GM21515 (cell line): Measurements from ENCODE around the gene TEX30.
A peak's percentile ranks its signal among the peaks of the same experiment; 100 is the strongest.
"Not testable (repeated sequence)": the region's sequence is repeated elsewhere in the genome, so short reads cannot be mapped to it uniquely, and the experiment has no call there.

Experiments used
- ATAC-seq: cut with Tn5 transposase; IDR thresholded peaks from one replicate; pipeline ENCODE4 v1.9.1; 2021; ENCODE audit not compliant: unreplicated experiment

The TEX30 gene

GRCh38 chr13:102773441-102774213 is at the start of gene TEX30:
TEX30 (minus strand) TSS chr13:102773786; CDS start chr13:102770026, 3,760 bp downstream.
- peak; percentile 95 for ATAC-seq

DNA sequence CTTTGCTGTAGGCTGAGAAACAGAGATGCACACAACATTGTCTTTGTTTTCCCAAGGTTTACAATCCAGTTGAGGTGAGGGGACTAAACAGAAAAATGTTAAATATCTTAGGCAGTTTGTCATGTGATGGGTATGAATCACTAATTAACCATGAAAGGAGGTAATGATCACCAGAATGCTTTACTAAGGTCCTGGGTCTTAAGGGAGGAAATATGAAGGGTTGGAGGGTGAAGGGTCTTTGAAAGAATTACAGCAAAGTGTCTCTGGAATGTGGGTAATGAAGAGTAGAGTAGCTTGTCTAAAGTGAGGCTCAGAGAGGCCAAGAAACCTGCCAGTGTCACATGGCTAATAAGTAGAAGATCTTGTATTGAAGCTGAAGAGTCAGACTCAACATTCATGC is 44.3 kb upstream of the TEX30 start:
- ATAC-seq = no peak

GRCh38 chr13:102817241-102817640 is 43.7 kb upstream of the TEX30 start:
- no peak for ATAC-seq

DNA sequence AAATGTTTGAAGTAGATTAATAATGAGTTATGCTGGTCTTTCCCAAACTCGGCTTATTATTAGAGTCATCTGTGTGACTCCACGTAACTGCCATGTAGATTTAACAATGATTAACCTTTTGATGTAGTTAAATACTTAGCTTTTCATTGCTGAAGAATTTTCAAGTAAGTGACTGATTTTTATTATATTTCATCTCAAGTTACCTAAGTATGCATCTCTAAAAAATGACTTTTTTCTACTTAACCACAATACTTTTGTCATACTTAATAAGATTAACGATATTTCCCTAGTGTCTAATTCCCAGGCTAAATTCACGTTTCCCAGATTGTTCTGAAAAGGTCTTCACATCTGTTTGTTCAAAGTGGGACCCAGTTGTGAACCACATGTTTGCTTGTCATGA is 43.1 kb upstream of the TEX30 start:
- ATAC-seq = no peak

DNA sequence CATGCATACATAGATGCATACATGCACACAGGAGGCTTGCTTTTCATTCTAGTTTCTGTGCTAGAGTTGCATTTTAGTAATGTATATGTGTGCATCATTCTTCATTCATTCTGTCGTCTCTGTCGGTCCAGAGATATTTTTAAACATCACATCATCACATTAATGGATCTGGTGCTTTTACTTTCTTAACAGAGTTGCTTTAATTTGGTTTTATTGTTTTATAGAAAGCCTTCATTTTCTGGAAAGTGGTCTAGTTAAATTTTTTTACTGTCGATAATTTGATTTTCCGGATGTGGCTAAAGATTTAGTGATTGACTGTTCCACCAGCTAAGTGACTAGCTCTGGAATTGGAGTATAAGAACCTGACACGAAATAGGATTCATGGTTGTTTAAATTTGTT is 42.2 kb upstream of the TEX30 start:
- ATAC-seq = no peak

GRCh38 chr13:102814793-102815192 is 41.2 kb upstream of the TEX30 start:
- no peak for ATAC-seq

- no peak for ATAC-seq
Observed at GRCh38 chr13:102814025-102814607, 40.5 kb upstream of the TEX30 start.

DNA sequence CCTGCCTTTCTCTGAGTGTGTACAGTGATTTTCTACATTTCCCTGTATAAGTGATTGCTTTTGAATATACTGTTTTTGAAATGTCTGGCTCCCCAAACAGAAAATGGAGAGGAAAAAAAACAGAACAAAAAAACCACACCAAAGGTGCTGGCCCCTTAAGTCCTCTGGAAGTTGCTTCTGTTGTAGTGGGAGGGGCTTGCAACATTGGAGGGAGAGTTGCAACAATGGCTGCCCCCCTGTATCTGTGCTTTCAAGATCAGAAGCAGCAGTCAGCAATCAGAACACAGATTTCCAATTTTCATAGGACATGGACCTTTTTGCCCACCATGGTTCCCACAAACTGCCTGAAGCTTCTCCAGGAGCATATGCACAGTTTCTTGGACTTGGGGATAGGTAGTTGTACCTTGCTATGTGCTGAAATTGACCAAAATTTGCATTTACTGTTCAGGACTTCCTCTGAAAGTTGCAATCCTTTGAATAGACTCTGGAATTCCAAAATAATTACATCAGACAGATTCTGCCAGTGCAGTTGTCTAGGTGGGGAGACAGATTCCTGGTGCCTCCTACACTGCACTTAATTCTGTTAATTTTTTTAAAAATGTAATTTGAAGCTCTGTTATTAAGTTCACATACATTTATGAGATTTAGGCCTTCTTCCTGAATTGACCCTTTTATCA is 39.2 kb upstream of the TEX30 start:
- ATAC-seq = no peak

DNA sequence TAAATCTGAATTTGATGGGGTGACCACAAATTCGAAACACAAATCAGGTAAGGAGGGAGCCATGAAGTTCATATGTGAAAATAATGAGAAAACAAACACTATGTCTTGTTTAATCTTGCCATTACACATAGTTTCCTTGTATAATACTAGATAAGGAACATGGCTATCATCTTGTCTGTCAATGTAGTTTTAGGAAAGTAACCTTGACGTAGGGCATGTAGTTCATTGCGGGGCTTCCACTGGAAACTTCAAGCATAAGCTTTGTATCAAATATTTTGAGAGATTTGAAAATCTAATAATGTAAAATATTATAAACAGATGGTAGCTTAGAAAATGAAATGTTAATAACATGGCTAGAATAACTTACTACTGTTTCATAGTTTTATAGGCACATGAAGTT is 34.1 kb upstream of the TEX30 start:
- no peak for ATAC-seq

- ATAC-seq = no peak
Observed at GRCh38 chr13:102805680-102806079, 32.1 kb upstream of the TEX30 start.

- peak; percentile 79 for ATAC-seq
Observed at GRCh38 chr13:102800145-102801041, 26.8 kb upstream of the TEX30 start.

DNA sequence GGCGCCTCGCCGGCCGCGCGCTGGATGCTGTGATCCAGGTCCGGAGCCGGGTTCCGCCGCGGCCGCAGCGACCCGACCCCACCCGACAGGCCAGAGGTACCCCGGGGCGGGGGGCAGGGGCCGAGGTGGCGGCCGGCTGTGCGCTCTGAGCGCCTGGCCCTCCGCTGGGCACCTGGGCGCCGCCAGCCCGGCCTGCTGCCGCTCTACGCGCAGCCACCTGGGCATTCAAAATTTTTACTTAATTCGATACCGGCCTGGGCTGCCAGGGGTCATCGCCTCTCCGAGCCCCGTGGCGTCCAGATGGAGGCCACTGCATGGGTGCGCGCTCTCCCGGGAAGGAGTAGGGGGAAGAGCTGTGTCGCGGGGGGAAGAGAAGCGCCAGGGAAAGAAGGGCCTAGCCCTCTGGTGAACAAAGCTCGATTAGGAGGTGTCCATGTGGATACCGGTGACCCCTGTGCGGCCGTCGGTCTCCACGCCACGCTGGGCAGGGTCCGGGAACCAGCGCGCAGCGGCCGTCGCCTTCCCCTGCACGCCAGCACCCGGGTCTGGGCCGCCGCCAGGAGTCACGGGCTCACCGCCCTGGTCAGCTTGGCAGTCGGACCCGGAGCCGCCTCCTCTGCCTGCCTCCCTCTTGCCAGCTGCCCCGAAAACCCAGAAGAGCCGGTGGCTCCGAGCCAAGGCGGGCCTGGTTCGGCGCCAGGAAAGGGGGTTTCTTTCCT is 26.0 kb upstream of the TEX30 start:
- peak; percentile 9 for ATAC-seq

- ATAC-seq = peak; percentile 85
Observed at GRCh38 chr13:102798581-102799425, 25.2 kb upstream of the TEX30 start, which contains the start of the genes BIVM and POGLUT2. BIVM (plus strand) TSS chr13:102799119; CDS start chr13:102807268, 8,149 bp downstream. POGLUT2 (minus strand) TSS chr13:102798976; CDS start chr13:102798670, 306 bp downstream.

DNA sequence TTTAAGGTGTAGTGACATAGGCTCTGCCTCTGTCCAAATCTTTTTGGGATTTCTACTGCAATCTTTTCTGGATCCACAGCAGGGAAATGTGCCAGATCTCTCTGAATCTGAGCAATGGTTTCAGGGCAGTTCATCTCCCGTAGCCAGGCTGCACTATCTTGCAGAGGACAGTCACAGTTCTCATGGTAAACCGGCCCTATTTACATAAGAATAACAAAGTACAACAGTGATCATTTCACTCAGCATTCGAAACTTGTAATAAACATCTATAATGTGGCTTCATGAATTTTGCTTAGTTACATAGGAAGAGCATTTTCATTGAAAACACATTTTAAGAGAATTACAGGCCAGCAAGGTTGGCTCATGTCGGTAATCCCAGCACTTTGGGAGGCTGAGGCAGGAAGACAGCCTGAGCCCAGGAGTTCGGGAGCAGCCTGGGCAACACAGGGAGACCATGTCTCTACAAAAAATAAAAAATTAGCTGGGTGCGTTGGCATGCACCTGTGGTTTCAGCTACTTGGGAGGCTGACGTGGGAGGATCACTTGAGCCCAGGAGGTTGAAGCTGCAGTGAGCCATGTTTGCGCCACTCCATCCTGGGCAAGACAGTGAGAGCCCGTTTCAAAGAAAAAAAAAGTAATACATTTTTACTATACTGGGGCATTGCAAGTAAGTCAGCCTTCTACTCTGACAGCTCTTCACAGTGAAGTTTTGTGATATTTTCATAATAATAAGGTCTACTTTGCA is 20.2 kb upstream of the TEX30 start:
- ATAC-seq = no peak

- no peak for ATAC-seq
Observed at GRCh38 chr13:102792396-102792795, 18.8 kb upstream of the TEX30 start.

- ATAC-seq = no peak
Observed at GRCh38 chr13:102788683-102789082, 15.1 kb upstream of the TEX30 start.

DNA sequence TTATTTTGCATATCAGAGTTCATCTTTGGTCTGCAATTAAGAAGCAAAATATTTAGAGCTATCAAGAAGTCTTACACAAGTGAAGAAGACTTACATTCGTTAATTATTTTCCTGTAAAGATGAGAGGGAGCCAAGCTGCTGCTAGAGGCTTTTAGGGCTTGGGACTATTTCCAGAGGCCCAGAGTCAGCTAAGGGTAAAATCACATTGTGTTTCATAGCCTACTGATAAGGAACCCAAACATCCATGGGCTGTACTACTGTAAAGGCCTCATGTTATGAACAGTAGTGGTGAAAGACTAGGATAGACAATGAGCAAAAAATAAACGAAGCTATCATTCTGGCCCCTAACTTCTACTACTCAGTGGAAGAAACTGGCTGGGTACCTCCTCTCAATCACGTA is 10.9 kb upstream of the TEX30 start:
- ATAC-seq = no peak

GRCh38 chr13:102781591-102781990 is 8.0 kb upstream of the TEX30 start:
- no peak for ATAC-seq

- not testable (repeated sequence) for ATAC-seq
Observed at GRCh38 chr13:102780656-102781055, 7.1 kb upstream of the TEX30 start.
